OCI-M2 (cell line): ENCODE measurements around the gene UMAD1.

ENCODE experiments used
- DNase-seq: peaks from one replicate; lab custom pipeline; 2025; ENCODE audit not compliant: unreplicated experiment; lab: John Stamatoyannopoulos, UW

UMAD1 gene

GRCh38 chr7:7688956-7689355 lies 48.4 kb downstream of the UMAD1 start:
- no peak for DNase-seq

DNA sequence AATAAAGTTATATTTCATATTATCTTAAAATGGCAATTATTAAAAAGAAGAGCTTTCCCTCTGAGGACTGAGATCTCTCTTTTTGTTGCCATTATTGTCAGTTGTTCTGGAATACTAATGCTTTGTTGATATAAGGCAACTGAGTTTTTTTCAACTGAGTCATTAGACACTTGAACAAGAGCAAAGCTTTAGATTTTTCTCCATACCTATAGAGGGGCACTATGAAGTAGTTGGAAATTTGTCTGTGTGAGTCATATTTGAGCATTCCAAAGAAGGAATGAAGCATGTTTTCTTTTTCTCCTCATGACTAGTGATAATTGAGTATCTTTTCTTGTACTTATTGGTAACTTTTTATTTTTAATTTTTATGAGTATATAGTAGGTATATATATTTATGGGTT lies 53.3 kb downstream of the UMAD1 start:
- no peak for DNase-seq

GRCh38 chr7:7694542-7694941 lies 54.0 kb downstream of the UMAD1 start:
- DNase-seq: no peak

- no peak for DNase-seq
These were observed 54.7 kb downstream of the UMAD1 start for GRCh38 chr7:7695111-7695817.

- DNase-seq: no peak
These were observed 56.0 kb downstream of the UMAD1 start for GRCh38 chr7:7696458-7697119.

GRCh38 chr7:7698930-7699329 lies 58.4 kb downstream of the UMAD1 start:
- DNase-seq: no peak

DNA sequence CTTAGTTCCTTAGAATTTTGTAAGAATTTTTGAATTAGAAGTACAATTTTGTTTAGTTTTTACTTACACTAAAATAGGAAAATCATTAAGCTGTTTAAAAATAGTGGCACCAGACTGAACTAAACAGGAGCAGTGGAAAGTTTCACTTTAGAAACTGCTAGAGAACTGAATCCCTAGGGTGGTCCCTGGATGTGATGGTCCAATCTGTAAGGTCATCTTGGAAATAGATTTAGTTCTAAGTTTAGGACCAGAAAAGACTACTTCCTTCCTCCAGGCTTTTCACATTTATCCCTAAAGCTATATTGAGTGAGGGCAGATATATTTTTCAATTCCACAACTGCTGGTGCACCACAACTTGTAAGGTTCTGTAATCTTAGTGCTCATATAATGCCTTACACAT lies 58.8 kb downstream of the UMAD1 start:
- DNase-seq: no peak

DNA sequence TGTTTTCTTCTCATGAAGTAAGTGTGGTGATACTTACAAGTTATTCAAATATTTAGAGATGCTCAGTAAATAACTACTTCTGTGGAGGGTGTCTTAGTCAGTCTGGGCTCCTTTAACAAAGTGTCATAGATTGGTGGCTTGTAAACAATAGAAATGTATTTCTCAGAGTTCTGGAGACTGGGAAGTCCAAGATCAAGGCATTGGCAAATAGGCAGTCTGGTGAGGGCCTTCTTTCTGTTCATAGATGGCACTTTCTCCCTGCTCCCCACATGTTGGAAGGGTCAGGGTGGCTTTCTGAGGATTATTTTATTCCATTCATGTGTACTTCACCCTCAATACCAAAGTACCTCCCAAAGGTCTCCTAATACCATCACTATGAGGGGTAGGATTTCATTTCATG lies 59.4 kb downstream of the UMAD1 start:
- no peak for DNase-seq

GRCh38 chr7:7701527-7701926 lies 61.0 kb downstream of the UMAD1 start:
- no peak for DNase-seq

GRCh38 chr7:7702826-7703225 lies 62.3 kb downstream of the UMAD1 start:
- no peak for DNase-seq

- DNase-seq: no peak
These were observed 62.9 kb downstream of the UMAD1 start for GRCh38 chr7:7703427-7703826.

- DNase-seq: no peak
These were observed 64.3 kb downstream of the UMAD1 start for GRCh38 chr7:7704867-7705266.

GRCh38 chr7:7705318-7705717 lies 64.8 kb downstream of the UMAD1 start:
- DNase-seq: no peak

- no peak for DNase-seq
These were observed 65.6 kb downstream of the UMAD1 start for GRCh38 chr7:7706101-7706511.

GRCh38 chr7:7706556-7707172 lies 66.1 kb downstream of the UMAD1 start:
- no peak for DNase-seq

GRCh38 chr7:7707246-7707645 lies 66.7 kb downstream of the UMAD1 start:
- DNase-seq: no peak

DNA sequence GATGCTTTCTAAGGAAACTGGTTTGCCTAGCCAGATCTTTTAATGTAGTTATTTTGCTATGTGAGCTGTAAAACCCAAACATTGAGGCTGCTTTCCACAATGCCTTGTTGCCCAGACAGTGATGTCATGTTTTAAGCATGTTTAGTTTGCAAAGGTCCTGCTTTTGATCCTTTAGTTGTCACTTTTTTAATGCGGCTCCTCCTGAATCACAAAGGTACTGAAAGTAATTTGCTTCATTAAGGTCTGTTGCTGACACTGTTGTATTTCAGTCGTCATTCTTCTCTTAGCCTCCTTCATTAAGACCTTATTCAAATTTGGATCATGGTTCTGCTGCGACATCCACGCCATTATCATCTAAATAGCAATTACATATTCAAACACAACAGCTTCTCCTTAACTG lies 67.3 kb downstream of the UMAD1 start:
- no peak for DNase-seq

GRCh38 chr7:7709291-7709690 lies 68.7 kb downstream of the UMAD1 start:
- DNase-seq: no peak

DNA sequence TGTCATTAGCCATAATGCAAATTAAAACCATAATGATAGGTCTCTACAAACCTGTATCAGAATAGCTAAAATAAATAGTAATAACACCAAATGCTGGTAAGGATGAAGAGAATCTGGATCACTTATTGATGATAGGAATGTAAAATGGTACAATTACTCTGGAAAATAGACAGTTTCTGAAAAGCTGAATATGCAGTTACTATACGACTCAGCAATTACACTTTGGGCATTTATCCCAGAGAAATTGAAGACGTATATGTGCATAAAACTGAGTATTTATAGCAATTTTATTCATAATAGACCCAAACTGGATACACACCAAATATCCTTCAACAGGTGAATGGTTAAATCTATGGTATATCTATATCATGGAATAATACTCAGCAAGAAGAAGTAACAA lies 69.9 kb downstream of the UMAD1 start:
- DNase-seq: no peak

DNA sequence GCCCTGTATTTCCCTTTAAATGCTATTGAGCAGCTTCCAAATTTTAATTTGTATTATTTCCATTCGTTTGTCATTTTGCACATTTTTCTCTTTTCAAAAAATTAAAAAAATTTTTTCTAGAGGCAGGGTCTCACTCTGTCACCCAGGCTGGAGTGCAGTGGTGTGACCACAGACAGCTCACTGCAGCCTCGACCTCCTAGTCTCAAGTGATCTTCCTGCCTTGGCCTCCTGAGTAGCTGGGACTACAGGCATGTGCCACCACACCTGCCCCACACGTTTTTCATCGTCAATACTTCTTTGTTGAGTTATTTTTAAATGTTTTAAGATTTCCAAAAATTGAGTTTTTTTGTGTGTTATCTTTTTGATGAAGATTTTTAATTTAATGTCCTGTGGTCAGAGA lies 73.2 kb downstream of the UMAD1 start:
- DNase-seq: no peak

- no peak for DNase-seq
These were observed 77.9 kb downstream of the UMAD1 start, which contains the start of gene RPA3 for GRCh38 chr7:7718492-7718891. TSS of gene RPA3 (minus strand) at chr7:7718607. CDS start at chr7:7640418, 78,189 bp downstream.

DNA sequence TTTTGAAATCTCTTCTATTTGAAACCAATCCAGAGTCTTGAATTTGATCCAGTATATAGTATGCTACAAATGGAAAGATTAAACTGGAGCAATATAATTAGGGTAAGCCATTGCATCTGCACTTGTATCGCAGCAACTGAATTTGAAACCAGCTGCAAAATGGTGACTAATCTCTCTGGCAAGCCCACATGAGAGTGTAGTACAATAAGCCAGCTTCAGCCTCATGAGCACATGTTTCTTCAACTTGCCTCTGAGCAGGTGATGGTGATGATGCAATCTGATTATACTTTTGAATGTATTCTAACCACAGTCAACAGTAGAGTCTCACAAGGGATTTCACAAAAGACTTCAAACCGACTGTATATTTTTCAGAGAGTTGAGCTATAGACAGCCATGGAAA lies 78.7 kb downstream of the UMAD1 start:
- no peak for DNase-seq
